GM12872 (cell line): Measurements from ENCODE around the gene PCDH1.

Source experiments
- CTCF ChIP-seq: IDR thresholded peaks from 3 replicates; pipeline ENCODE4 v1.5.1; 2011; ENCODE audit warnings: low read depth, mild to moderate bottlenecking, low read length, moderate library complexity; ENCODE audit not compliant: insufficient read depth

The PCDH1 gene

GRCh38 chr5:141906972-141907371 is 28.8 kb upstream of the PCDH1 start:
- TF ChIP-seq CTCF: no peak

- no peak for TF ChIP-seq CTCF
Measured at GRCh38 chr5:141906517-141906916, 28.3 kb upstream of the PCDH1 start.

- TF ChIP-seq CTCF: no peak
Measured at GRCh38 chr5:141904551-141904950, 26.3 kb upstream of the PCDH1 start.

- TF ChIP-seq CTCF: no peak
Measured at GRCh38 chr5:141903261-141903660, 25.1 kb upstream of the PCDH1 start.

- TF ChIP-seq CTCF: no peak
Measured at GRCh38 chr5:141902015-141902814, 24.0 kb upstream of the PCDH1 start.

GRCh38 chr5:141898448-141899049 is 20.3 kb upstream of the PCDH1 start:
- no peak for TF ChIP-seq CTCF

- no peak for TF ChIP-seq CTCF
Measured at GRCh38 chr5:141897425-141897824, 19.2 kb upstream of the PCDH1 start.
